Spleen (tissue), 7 donors: ENCODE data around the gene ECSCR.

ENCODE experiments used
- CTCF ChIP-seq, 11 experiments: fragments of 200-600 bp in 7 of 11; fragments of 450-650 bp in 4 of 11; sonication (generic) in 4 of 11; IDR thresholded peaks in 8 of 11; conservative IDR thresholded peaks in 3 of 11; 1 replicate in 7 of 11; 2 replicates in 4 of 11; pipeline versions ENCODE4 v1.4.0 to v1.8.0; 2016 to 2021; ENCODE audit warnings: antibody characterized with exemption in 11 of 11, inconsistent platforms in 4 of 11, mild to moderate bottlenecking in 1 of 11
- POLR2A ChIP-seq, 3 donors: fragments of 450-650 bp; IDR thresholded peaks; one replicate each; pipeline ENCODE4 v1.5.1; 2017; ENCODE audit warnings: antibody characterized with exemption in 3 of 3, mild to moderate bottlenecking in 1 of 3
- donor health status: DM: no; HTN: no; CAD: no; lungs with moderate emphysema.
- donor health status: DM: no; HTN: no; CAD: no.
- donor health status: DM: no; HTN: no; CAD: no.

GRCh38 chr5:139457653-139458306, 4.8 kb downstream of the ECSCR start:
- no peak for TF ChIP-seq CTCF (IDR thresholded peaks at IDR 0.05 in 8 of 11, conservative IDR thresholded peaks at IDR 0.05 in 3 of 11)
- TF ChIP-seq POLR2A (IDR thresholded peaks at IDR 0.05), result no peak
